Measurements from ENCODE around the gene GUCY1B1. TPM values are rescaled to one million over a fixed set of nuclear protein-coding genes. Genes with fewer than 3 reads are reported as not detected.

The GUCY1B1 gene
- total RNA-seq, 1 experiment from 2014 or later: 0.50 TPM

GRCh38 chr4:155854582-155855226, 95.9 kb downstream of the GUCY1B1 start:
- peaks cover 8 to 9% of the 10 kb centered on the region in 2 experiments for H3K9me3 Mint-ChIP-seq
- Histone ChIP-seq H3K23ac (ENCODE audit: insufficient read length, low read depth, low read length) (no peak overlapping the region), H4K8ac (replicated peaks; ENCODE audit: insufficient read length, low read depth, low read length) (no peak overlapping the region), H3K56ac (ENCODE audit: insufficient read length, low read depth, low read length) (no peak overlapping the region), H2BK20ac (ENCODE audit: low read depth, low read length, poor library complexity, severe bottlenecking) (no peak overlapping the region), H2BK5ac (ENCODE audit: insufficient read length, low read length) (no peak overlapping the region), H3T11ph (ENCODE audit: low read length) (no peak overlapping the region), H2BK15ac (ENCODE audit: low read depth, low read length) (no peak overlapping the region), H2BK12ac (ENCODE audit: insufficient read length, low read depth, low read length) (no peak overlapping the region), H4K5ac (ENCODE audit: insufficient read length, low read depth, low read length) (no peak overlapping the region), H3K4me1 (ENCODE audit: insufficient read depth, low read length) (no peaks in the 10 kb centered on the region), H2AK5ac (ENCODE audit: insufficient read length, low read length) (no peak overlapping the region), H3K18ac (ENCODE audit: insufficient read length, low read depth, low read length) (no peak overlapping the region), H2BK120ac (ENCODE audit: low read depth, low read length, poor library complexity, severe bottlenecking) (no peak overlapping the region), H3K4me2 (ENCODE audit: insufficient read depth, insufficient read length, low read length) (no peak overlapping the region), H2AFZ (ENCODE audit: low read length) (no peak overlapping the region), H3K4ac (ENCODE audit: low read depth, low read length) (no peak overlapping the region), H4K91ac (ENCODE audit: insufficient read length, low read depth, low read length) (no peak overlapping the region), H4K20me1 (ENCODE audit: control insufficient read depth, insufficient read depth, insufficient read length) (no peaks in the 10 kb centered on the region), H3K23me2 (ENCODE audit: insufficient read length, low read depth, low read length, poor library complexity, severe bottlenecking) (no peaks in the 10 kb centered on the region), H3K79me2 (ENCODE audit: insufficient read depth, low read length) (no peaks in the 10 kb centered on the region), H3K79me1 (ENCODE audit: insufficient read depth, low read depth, low read length, poor library complexity, severe bottlenecking) (no peaks in the 10 kb centered on the region), H3K9me3 (ENCODE audit: control insufficient read depth, low read depth, low read length) (no peaks in the 10 kb centered on the region), H3K9ac (ENCODE audit: extremely low read depth, insufficient read length, low read length) (no peak overlapping the region), H3K14ac (ENCODE audit: insufficient read depth, low read length) (no peak overlapping the region), H3K27ac (ENCODE audit: insufficient read length, low read depth, low read length) (no peak overlapping the region), H3K27me3 (ENCODE audit: insufficient read depth, low read length) (no peaks in the 10 kb centered on the region)
- no CpG with 5 or more reads among the region's 6 CpGs for WGBS (ENCODE audit: extremely low coverage, insufficient read length, low lambda C conversion rate)
- H3K4me1 Mint-ChIP-seq: peaks cover 9 to 11% of the 10 kb centered on the region in 2 experiments
- peaks cover 1 to 10% (median 8%) of the 10 kb centered on the region in 3 experiments; a peak in 5 of 7 replicates for H3K36me3 Mint-ChIP-seq (ENCODE audit: insufficient read depth in 1 of 3, low read depth in 3 of 3)
- no peak for TF ChIP-seq CTCF (conservative IDR thresholded peaks at IDR 0.05)
- H3K27ac Mint-ChIP-seq: peak overlapping the region; percentile 1 to 91 (median 15); a peak in 3 of 7 replicates
- no peak overlapping the region for H3K4me3 Mint-ChIP-seq
- no peak for DNase-seq
- no peaks in the 10 kb centered on the region for H3K27me3 Mint-ChIP-seq (ENCODE audit: low read depth)

Data from H9 (cell line).